Large intestine (tissue), 3 donors: Measurements from ENCODE around the gene MRPL19. TPM values are rescaled to one million over a fixed set of nuclear protein-coding genes. Genes with fewer than 3 reads are reported as not detected.

ENCODE experiments used
- DNase-seq, 2 donors: peaks; one replicate each; pipeline versions ENCODE4 v3.0.0 to v3.0.0-alpha.2; 2013
- H3K27ac ChIP-seq: one replicate; pipeline ENCODE4 v1.5.1; 2013; ENCODE audit warnings: low read length
- H3K27me3 ChIP-seq: 2 replicates; pipeline ENCODE4 v1.6.1; 2013; ENCODE audit warnings: low read length; ENCODE audit not compliant: control insufficient read depth, insufficient read depth
- H3K36me3 ChIP-seq: 2 replicates; pipeline ENCODE4 v1.6.1; 2013; ENCODE audit warnings: low read length; ENCODE audit not compliant: control insufficient read depth, insufficient read depth
- H3K4me1 ChIP-seq: one replicate; pipeline ENCODE4 v1.6.1; 2013; ENCODE audit warnings: low read length; ENCODE audit not compliant: control insufficient read depth, insufficient read depth
- H3K4me3 ChIP-seq: one replicate; pipeline ENCODE4 v1.5.1; 2013; ENCODE audit warnings: low read length
- H3K9me3 ChIP-seq: one replicate; pipeline ENCODE4 v1.6.1; 2013; ENCODE audit warnings: mild to moderate bottlenecking, low read depth, low read length, moderate library complexity; ENCODE audit not compliant: control insufficient read depth
- WGBS: methylation state at CpG from one replicate; pipeline ENCODE4 v1.1.5; 2013; ENCODE audit warnings: low lambda C conversion rate; ENCODE audit not compliant: insufficient coverage; 5-methylcytosine and 5-hydroxymethylcytosine counted together
- polyA plus RNA-seq: library from polyadenylated mRNA; unstranded; fragments of 120-200 nt; gene quantifications from one replicate; pipeline ENCODE4 v1.2.1, GENCODE V29; 2013

MRPL19 gene
- polyA plus RNA-seq, 1 donor = 38.0 TPM

DNA sequence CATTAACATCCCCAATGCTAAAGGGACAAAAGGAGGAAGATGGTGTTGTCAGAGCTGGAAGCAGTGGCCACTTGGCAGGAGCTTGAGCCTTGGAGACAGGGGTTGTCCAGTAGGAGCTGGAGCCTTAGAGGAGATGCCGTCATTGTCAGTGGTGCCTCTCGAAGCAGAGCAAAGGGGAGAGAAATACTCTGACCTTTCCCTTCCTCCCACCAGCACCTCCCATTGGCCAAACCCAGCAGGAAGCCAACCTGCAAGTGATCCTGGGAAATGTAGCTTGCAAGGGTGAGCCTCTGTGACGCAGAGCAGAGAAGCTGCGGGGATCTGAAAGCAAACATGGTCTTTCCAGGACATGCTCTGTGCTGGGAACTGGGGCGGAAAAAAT is 33.7 kb upstream of the MRPL19 start:
- WGBS = 87% methylated on average over 3 of the region's 5 CpGs

DNA sequence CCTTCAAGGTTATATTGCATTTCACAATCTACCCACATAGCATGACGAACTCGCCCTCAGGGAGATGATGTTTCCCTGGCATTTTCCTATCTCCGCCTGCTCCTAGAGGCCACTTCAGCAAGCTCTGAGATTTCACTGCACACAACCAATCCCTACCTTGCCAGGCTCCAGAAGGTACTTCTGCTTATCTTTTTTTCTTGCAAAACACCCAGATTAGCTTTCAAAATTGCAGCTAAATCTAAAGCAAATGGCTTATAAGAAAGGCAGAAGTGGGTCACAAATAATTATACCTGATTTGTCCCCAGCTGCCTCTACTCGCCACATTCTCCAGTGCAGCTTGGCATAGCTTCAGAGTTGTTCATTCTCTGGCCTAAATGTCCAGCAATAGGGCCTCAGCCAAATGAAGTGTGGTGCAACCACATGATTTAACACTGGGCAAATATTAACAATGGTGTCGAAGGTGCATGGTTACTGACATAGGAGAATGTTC is 32.4 kb upstream of the MRPL19 start:
- peaks cover 8% of the 10 kb centered on the region for H3K4me1 ChIP-seq
- no peaks in the 10 kb centered on the region for H3K36me3 ChIP-seq
- 60% methylated on average over 2 of the region's 5 CpGs for WGBS
- H3K4me3 ChIP-seq = no peak overlapping the region
- peak overlapping the region; percentile 66 for H3K27ac ChIP-seq
- DNase-seq = peak in 1 of 2 donors; percentile 61
- no peaks in the 10 kb centered on the region for H3K9me3 ChIP-seq
- no peaks in the 10 kb centered on the region for H3K27me3 ChIP-seq

More for the DNA sequence above, 33.7 kb upstream of the MRPL19 start:
- Histone ChIP-seq H3K36me3 (no peaks in the 10 kb centered on the region), H3K27me3 (no peaks in the 10 kb centered on the region), H3K9me3 (no peaks in the 10 kb centered on the region), H3K27ac (no peak overlapping the region), H3K4me3 (no peak overlapping the region), H3K4me1 (peaks cover 14% of the 10 kb centered on the region)
- no peak for DNase-seq

DNA sequence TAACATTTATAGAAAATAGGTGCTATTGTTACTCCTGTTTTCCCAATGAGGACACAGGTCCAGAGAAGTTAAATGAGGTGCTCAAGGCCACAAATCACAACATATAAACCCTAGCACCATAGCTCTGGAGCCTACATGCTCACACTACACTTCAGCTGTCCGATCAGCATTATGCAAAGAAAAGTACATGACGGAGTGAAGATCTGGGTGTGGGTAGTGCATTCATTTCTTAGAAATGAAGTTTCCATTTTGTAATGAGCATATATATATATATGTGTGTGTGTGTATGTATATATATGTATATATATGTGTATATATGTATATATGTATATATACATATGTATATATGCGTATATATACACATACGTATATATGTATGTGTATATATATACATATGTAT is 30.2 kb upstream of the MRPL19 start:
- Histone ChIP-seq H3K27ac (no peak overlapping the region), H3K9me3 (no peaks in the 10 kb centered on the region), H3K36me3 (no peaks in the 10 kb centered on the region), H3K4me1 (peaks cover 8% of the 10 kb centered on the region), H3K4me3 (no peak overlapping the region), H3K27me3 (no peaks in the 10 kb centered on the region)
- WGBS = no CpG with 5 or more reads among the region's 4 CpGs
- no peak for DNase-seq

DNA sequence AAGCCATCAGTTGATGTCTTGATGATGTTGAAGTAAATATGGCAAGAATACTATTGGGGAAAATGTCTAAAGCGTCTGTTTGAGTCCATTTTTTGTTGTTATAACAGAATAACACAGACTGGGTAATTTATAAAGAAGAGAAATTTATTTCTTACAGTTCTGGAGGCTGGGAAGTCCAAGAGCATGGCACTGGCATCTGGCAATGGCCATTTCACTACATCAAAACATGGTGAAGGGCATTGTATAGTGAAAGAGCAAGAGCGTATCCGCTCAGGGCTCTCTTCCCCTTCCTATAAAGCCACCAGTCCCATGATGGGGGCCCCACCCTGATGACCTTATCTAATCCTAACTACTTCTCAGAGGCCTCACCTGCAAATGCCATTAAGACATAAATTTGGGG is 29.6 kb upstream of the MRPL19 start:
- Histone ChIP-seq H3K36me3 (no peaks in the 10 kb centered on the region), H3K27ac (no peak overlapping the region), H3K9me3 (no peaks in the 10 kb centered on the region), H3K4me1 (peaks cover 8% of the 10 kb centered on the region), H3K4me3 (no peak overlapping the region), H3K27me3 (no peaks in the 10 kb centered on the region)
- WGBS = no CpG with 5 or more reads among the region's 3 CpGs
- DNase-seq = no peak

DNA sequence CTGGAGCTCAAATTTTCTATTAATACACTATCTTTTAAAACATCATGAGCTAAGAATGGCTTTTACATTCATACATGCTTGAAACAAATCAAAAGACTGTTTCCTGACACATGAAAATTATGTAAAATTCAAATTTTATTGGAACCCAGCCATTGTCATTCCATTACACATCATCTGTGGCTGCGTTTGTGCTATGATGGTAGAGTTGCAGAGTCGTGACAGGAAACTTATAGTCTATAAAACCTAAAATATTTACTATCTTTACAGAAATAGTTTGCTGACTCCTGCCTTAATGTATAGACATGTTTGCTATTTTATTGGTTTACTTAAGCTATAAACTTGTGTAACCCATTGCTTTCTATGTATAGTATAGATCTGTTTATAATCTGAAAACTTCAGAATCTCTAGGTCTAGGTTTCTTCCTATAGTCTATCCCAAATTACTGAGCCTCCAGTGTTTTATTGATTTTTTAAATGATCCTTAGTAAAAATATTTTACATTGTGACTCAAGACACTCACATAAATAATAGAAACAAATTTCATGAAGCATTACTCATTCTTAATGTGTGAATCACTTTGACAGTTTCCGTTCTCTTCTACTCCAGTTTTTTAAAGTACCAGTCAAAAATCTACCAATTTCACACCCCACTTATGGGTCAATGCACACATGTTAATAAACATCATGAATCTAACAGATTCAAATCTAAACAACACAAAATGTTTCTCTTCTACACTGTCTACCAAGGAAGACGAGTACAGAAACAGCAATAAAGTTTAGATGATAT is 26.4 kb upstream of the MRPL19 start:
- no peaks in the 10 kb centered on the region for H3K4me1 ChIP-seq
- WGBS = 100% methylated on average over 1 of the region's 4 CpGs

GRCh38 chr2:75621228-75621627 is 25.4 kb upstream of the MRPL19 start:
- Histone ChIP-seq H3K36me3 (no peaks in the 10 kb centered on the region), H3K4me1 (no peaks in the 10 kb centered on the region), H3K4me3 (no peak overlapping the region), H3K9me3 (no peaks in the 10 kb centered on the region), H3K27ac (no peak overlapping the region), H3K27me3 (peaks cover under 1% of the 10 kb centered on the region)
- 92% methylated on average over 2 of the region's 4 CpGs for WGBS
- DNase-seq = no peak

More for the DNA sequence above, 26.4 kb upstream of the MRPL19 start:
- Histone ChIP-seq H3K9me3 (no peaks in the 10 kb centered on the region), H3K27me3 (no peaks in the 10 kb centered on the region), H3K27ac (no peak overlapping the region), H3K4me3 (no peak overlapping the region), H3K36me3 (no peaks in the 10 kb centered on the region)
- DNase-seq = no peak

- no peak for DNase-seq
- Histone ChIP-seq H3K27me3 (peaks cover 4% of the 10 kb centered on the region), H3K27ac (no peak overlapping the region), H3K36me3 (no peaks in the 10 kb centered on the region), H3K9me3 (no peaks in the 10 kb centered on the region), H3K4me3 (no peak overlapping the region), H3K4me1 (no peaks in the 10 kb centered on the region)
- no CpG with 5 or more reads among the region's 2 CpGs for WGBS
Observed at GRCh38 chr2:75622500-75622899, 24.1 kb upstream of the MRPL19 start.

DNA sequence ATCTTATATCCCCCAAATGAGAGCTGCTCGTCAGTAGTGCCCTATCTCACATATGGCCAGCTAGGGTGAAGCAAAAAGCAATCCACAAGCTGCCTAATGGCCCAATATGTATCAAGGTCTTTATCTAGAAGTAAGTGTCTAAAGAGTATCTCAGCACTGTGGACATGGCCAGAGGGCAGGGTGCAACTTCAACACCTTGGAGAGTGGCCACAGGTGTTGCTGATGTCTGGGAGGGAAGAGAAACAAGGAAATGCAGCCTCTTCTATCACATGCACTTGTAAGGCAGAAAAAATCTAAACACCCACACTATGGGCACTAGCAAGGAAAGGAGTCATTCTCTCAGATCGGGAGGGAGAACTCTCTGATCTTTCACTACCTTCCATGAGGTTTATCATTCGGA is 23.7 kb upstream of the MRPL19 start:
- WGBS = no CpG with 5 or more reads among the region's 3 CpGs
- DNase-seq = no peak

GRCh38 chr2:75627902-75628504 is 18.6 kb upstream of the MRPL19 start:
- Histone ChIP-seq H3K27ac (no peak overlapping the region), H3K9me3 (no peaks in the 10 kb centered on the region), H3K4me1 (no peaks in the 10 kb centered on the region), H3K4me3 (no peak overlapping the region), H3K36me3 (no peaks in the 10 kb centered on the region), H3K27me3 (peaks cover 4% of the 10 kb centered on the region)
- peak; percentile 66 to 69 for DNase-seq
- no CpG with 5 or more reads among the region's 4 CpGs for WGBS

More for the DNA sequence above, 23.7 kb upstream of the MRPL19 start:
- no peak overlapping the region for H3K4me3 ChIP-seq
- H3K4me1 ChIP-seq = no peaks in the 10 kb centered on the region
- H3K36me3 ChIP-seq = no peaks in the 10 kb centered on the region
- H3K27ac ChIP-seq = no peak overlapping the region
- no peaks in the 10 kb centered on the region for H3K9me3 ChIP-seq
- H3K27me3 ChIP-seq = peaks cover 4% of the 10 kb centered on the region

DNA sequence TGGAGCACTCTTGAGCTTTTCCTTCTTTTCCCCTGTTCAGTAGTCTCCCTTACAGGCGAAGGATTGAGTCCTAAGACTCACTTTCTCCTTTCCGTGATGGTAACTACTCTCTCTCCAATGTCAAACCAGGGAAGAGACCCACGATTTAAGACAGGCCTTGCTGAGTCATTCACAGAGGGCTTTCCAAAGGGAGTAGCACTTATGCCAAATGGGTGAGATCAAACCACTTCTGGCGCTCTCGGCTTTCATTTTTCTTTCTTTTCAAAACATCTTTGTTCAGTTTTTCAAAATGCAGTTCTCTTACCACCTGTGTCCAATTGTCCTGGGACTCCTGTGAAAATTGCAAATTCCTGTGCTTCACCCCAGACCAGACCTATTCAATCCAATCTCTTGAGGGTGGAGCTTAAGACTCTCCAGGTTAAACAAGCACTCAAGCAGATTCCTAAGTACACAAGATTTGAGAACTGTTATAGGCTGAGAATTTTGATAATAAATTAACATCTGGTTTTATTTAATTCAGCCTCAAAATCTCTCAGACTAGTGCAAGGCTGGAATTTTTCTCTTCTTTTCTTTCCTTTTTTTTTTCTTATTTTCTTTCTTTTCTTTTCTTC is 14.4 kb upstream of the MRPL19 start:
- Histone ChIP-seq H3K4me1 (no peaks in the 10 kb centered on the region), H3K9me3 (no peaks in the 10 kb centered on the region), H3K27ac (no peak overlapping the region), H3K36me3 (no peaks in the 10 kb centered on the region), H3K4me3 (no peak overlapping the region), H3K27me3 (peaks cover 2% of the 10 kb centered on the region)
- no peak for DNase-seq
- WGBS = 95% methylated on average over 3 of the region's 5 CpGs
